Breast epithelium (tissue), 4 donors: ENCODE measurements around the gene GPR34. TPM values are rescaled to one million over a fixed set of nuclear protein-coding genes. Genes with fewer than 3 reads are reported as not detected.

Source experiments
- DNase-seq, 2 donors: peaks; one replicate each; pipeline ENCODE4 v3.0.0-alpha.2; 2019; ENCODE audit warnings: low spot score in 2 of 2
- H3K27ac ChIP-seq, 2 donors: fragments of 200-600 bp; sonication (generic) in 1 of 2; one replicate each; pipeline ENCODE4 v1.5.1; 2016 to 2019; ENCODE audit warnings: mild to moderate bottlenecking in 1 of 2
- H3K27me3 ChIP-seq, 2 donors: fragments of 200-600 bp; sonication (generic) in 1 of 2; one replicate each; pipeline versions ENCODE4 v1.5.1 to v1.6.0; 2017 to 2019; ENCODE audit warnings: control low read depth in 1 of 2, mild to moderate bottlenecking in 1 of 2
- H3K36me3 ChIP-seq: fragments of 200-600 bp; one replicate; pipeline ENCODE4 v1.5.1; 2019
- H3K4me1 ChIP-seq, 2 donors: fragments of 200-600 bp; sonication (generic); one replicate each; pipeline ENCODE4 v1.5.1; 2016 to 2019; ENCODE audit warnings: control low read depth in 1 of 2
- H3K4me3 ChIP-seq, 3 donors: fragments of 200-600 bp; sonication (generic); 1 replicate in 2 of 3; 2 replicates in 1 of 3; pipeline ENCODE4 v1.5.1; 2016 to 2019; ENCODE audit warnings: mild to moderate bottlenecking in 3 of 3, moderate library complexity in 2 of 3
- H3K9me3 ChIP-seq, 2 donors: fragments of 200-600 bp; sonication (generic) in 1 of 2; one replicate each; pipeline ENCODE4 v1.5.1; 2016 to 2019; ENCODE audit warnings: control low read depth in 1 of 2
- POLR2A ChIP-seq: fragments of 450-650 bp; IDR thresholded peaks from one replicate; pipeline ENCODE4 v1.6.1; 2016; ENCODE audit warnings: antibody characterized with exemption, mild to moderate bottlenecking, moderate library complexity
- POLR2AphosphoS5 ChIP-seq, 3 donors: sonication (generic); formaldehyde crosslinking; IDR thresholded peaks; one replicate each; pipeline ENCODE4 v1.6.1; 2017; ENCODE audit warnings: antibody characterized with exemption in 3 of 3
- intact Hi-C: fragments of 100-400 bp; cut with DNase I; formaldehyde crosslinking; loops from one replicate; pipeline ENCODE4 v1.15.1; 2023; ENCODE audit warnings: low total_unique reads
- total RNA-seq, 3 donors: library from RNA; depleted of rRNA; stranded (reverse); fragments of >200 nt; gene quantifications; one replicate each; pipeline ENCODE4 v1.1.0, GENCODE V29; 2016
- TF ChIP-seq, protein P1 (sequence below), 3 donors: fragments of 450-650 bp; IDR thresholded peaks; one replicate each; pipeline ENCODE4 v1.5.1; 2016 to 2017; ENCODE audit warnings: antibody characterized with exemption in 3 of 3, mild to moderate bottlenecking in 3 of 3, moderate library complexity in 3 of 3

GPR34 gene
- total RNA-seq, 3 donors from 2014 or later = 8.5 to 56.3 (median 18.0) TPM

DNA sequence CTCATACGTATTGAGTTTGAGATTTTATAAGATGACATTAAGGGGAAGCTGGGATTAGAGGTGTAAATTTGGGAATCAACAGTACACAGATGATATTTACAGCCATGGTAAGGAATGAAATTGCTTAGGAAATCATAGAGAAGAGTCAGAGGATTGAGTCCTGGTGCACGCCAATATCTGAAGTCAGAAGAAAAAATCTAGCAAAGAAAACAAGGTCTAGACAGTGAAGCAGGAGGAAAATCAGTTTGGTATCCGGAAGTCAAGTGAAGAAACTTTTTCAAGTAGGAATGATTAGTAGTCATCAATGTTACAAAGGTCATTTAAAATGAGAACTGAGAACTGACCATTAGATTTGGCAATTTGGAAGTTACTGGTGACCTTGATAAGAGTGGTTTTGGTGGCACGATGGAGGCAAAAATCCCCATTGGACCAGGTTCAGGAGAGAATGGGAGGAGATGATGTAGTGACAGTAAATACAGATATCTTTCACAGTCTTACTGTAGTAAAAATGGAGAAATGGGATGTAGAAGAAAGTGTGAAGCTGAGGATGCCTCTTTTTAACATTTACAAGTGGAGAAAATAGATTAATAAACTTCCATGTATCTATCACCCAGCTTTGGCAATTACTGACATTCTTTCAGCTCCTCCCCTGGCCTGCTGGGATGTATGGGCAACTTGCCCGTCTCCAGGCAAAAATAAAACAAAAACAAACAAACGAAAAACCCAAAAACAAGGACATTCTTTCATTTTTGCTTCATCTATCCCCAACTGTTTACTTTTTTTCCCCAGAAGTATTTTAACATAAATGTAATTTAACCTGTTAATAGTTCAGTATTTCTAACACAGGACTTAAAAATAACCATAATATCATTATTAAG lies 11.4 kb upstream of the GPR34 start:
- intact Hi-C loops = no loop called here
- Histone ChIP-seq H3K4me3 (no peak overlapping the region), H3K4me1 (no peaks in the 10 kb centered on the region), H3K27me3 (peaks cover 0 to 25% of the 10 kb centered on the region in 2 donors), H3K27ac (no peak overlapping the region), H3K9me3 (no peaks in the 10 kb centered on the region), H3K36me3 (no peaks in the 10 kb centered on the region)
- TF ChIP-seq, protein P1, sequence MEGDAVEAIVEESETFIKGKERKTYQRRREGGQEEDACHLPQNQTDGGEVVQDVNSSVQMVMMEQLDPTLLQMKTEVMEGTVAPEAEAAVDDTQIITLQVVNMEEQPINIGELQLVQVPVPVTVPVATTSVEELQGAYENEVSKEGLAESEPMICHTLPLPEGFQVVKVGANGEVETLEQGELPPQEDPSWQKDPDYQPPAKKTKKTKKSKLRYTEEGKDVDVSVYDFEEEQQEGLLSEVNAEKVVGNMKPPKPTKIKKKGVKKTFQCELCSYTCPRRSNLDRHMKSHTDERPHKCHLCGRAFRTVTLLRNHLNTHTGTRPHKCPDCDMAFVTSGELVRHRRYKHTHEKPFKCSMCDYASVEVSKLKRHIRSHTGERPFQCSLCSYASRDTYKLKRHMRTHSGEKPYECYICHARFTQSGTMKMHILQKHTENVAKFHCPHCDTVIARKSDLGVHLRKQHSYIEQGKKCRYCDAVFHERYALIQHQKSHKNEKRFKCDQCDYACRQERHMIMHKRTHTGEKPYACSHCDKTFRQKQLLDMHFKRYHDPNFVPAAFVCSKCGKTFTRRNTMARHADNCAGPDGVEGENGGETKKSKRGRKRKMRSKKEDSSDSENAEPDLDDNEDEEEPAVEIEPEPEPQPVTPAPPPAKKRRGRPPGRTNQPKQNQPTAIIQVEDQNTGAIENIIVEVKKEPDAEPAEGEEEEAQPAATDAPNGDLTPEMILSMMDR (IDR thresholded peaks at IDR 0.05) = no peak
- TF ChIP-seq POLR2AphosphoS5 (IDR thresholded peaks at IDR 0.05) = no peak
- no peak for TF ChIP-seq POLR2A
- DNase-seq = no peak

DNA sequence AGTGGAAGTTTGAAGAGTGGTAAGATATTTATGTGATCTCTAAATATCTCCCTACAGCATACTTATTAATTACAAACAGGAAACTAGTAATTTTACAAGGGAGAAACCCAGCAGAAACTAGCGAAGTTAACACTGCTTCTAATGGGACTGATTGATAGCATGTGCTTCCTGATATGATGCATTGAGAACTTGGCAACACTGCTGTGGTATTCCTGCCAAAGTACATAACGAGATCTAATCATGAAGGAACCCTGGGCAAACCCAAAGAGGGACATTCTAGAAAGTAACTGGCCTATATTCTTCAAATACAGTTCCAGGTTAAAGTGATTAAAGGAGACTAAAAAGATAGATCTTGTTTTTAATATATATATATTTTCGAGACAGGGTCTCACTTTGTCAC lies 4.6 kb upstream of the GPR34 start:
- intact Hi-C loops = no loop called here
- H3K9me3 ChIP-seq = no peaks in the 10 kb centered on the region
- H3K4me1 ChIP-seq = no peaks in the 10 kb centered on the region
- peaks cover 0 to 35% of the 10 kb centered on the region in 2 donors for H3K27me3 ChIP-seq
- H3K36me3 ChIP-seq = no peaks in the 10 kb centered on the region
- no peak for DNase-seq
- TF ChIP-seq POLR2A = no peak
- TF ChIP-seq, protein P1 (IDR thresholded peaks at IDR 0.05) = no peak
- TF ChIP-seq POLR2AphosphoS5 (IDR thresholded peaks at IDR 0.05) = no peak
- no peak overlapping the region for H3K27ac ChIP-seq
- H3K4me3 ChIP-seq = no peak overlapping the region

DNA sequence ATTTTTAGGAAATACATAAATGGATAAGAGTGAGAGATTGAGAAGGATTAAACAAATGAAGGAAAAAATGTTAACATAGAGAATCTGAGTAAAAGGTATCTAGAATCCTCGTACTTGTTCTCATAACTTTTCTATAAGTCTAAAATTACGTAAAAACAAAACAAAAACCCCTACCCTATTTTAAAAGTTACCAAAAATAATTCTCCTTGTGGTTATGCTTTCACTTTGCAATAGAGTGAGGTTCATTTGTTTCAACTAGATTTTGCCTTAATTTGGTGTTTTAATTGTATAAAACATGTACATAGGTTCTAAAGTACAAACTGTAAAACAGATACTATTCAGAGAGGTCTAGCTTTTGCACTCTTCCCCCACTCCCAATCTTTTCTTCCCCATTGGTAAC lies 3.8 kb upstream of the GPR34 start:
- Histone ChIP-seq H3K9me3 (no peaks in the 10 kb centered on the region), H3K36me3 (no peaks in the 10 kb centered on the region), H3K4me1 (no peaks in the 10 kb centered on the region), H3K27me3 (peaks cover 0 to 32% of the 10 kb centered on the region in 2 donors), H3K27ac (no peak overlapping the region), H3K4me3 (no peak overlapping the region)
- intact Hi-C loops = no loop called here
- TF ChIP-seq, protein P1 (IDR thresholded peaks at IDR 0.05) = no peak
- TF ChIP-seq POLR2AphosphoS5 (IDR thresholded peaks at IDR 0.05) = no peak
- TF ChIP-seq POLR2A = no peak
- DNase-seq = no peak

DNA sequence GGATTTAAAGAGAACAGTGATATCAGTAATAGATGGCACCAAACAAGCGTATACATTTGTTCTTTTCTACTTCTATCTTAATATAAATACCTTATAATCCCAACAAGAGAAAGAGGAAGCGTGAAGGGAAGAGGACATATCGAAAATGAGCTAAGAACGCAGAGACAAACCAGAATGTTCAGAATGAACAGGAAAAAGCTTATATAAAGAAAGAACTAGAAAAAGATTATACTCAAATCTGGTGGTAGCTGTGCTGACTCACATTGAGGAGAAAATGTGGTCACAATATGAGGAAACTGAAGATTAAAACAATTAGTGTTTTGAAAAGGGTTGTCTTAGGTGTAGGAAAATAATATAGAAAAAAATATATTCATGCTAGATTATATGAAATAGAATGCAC lies 2.0 kb upstream of the GPR34 start:
- intact Hi-C loops = no loop called here
- H3K27ac ChIP-seq = no peak overlapping the region
- H3K4me1 ChIP-seq = no peaks in the 10 kb centered on the region
- H3K36me3 ChIP-seq = no peaks in the 10 kb centered on the region
- TF ChIP-seq POLR2AphosphoS5 (IDR thresholded peaks at IDR 0.05) = no peak
- TF ChIP-seq, protein P1 (IDR thresholded peaks at IDR 0.05) = no peak
- TF ChIP-seq POLR2A = no peak
- H3K9me3 ChIP-seq = no peaks in the 10 kb centered on the region
- DNase-seq = no peak
- no peak overlapping the region for H3K4me3 ChIP-seq
- H3K27me3 ChIP-seq = peaks cover 0 to 33% of the 10 kb centered on the region in 2 donors

DNA sequence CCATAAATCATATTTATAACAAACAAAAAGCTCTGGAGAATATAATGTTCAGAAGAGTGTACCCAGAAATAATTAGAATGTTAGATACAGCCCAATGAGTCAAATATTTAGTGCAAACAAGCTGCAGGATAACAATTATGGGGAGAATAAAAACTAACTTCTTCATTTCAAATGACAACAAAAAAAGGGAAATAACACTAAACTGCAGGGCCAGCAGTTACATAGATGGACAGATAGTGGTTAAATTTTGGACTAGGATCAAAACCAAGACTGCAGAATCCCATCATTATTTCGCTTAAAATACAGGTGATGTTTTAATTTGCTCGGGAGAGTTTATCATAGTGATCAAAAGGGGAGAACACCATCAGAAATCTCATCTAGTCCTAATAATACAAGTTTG lies 617 bp upstream of the GPR34 start:
- peaks cover 0 to 37% of the 10 kb centered on the region in 2 donors for H3K27me3 ChIP-seq
- H3K9me3 ChIP-seq = no peaks in the 10 kb centered on the region
- H3K36me3 ChIP-seq = no peaks in the 10 kb centered on the region

More for the DNA sequence above, 617 bp upstream of the GPR34 start:
- Histone ChIP-seq H3K27ac (no peak overlapping the region), H3K4me3 (no peak overlapping the region), H3K4me1 (no peaks in the 10 kb centered on the region)
- intact Hi-C loops = no loop called here
- DNase-seq = no peak
- no peak for TF ChIP-seq POLR2AphosphoS5 (IDR thresholded peaks at IDR 0.05)
- TF ChIP-seq, protein P1 (IDR thresholded peaks at IDR 0.05) = no peak
- TF ChIP-seq POLR2A = no peak
